ENCODE results near the gene TTLL5.

GRCh38 chr14:75876530-75876929 is 215.5 kb downstream of the TTLL5 start:
- TF ChIP-seq CTCF (IDR thresholded peaks at IDR 0.05) (no peak), POLR2AphosphoS5 (IDR thresholded peaks at IDR 0.05) (no peak), EP300 (IDR thresholded peaks at IDR 0.05) (no peak)
